Esophagus (tissue), 2 donors: ENCODE results near the gene VPS9D1. TPM values are rescaled to one million over a fixed set of nuclear protein-coding genes. Genes with fewer than 3 reads are reported as not detected.

ENCODE experiments used
- H3K27ac ChIP-seq, 2 donors: one replicate each; pipeline ENCODE4 v1.5.1; 2013; ENCODE audit warnings: low read depth in 2 of 2, mild to moderate bottlenecking in 2 of 2, inconsistent platforms in 1 of 2, low read length in 1 of 2, moderate library complexity in 1 of 2
- H3K27me3 ChIP-seq, 2 donors: one replicate each; pipeline ENCODE4 v1.6.1; 2013; ENCODE audit warnings: low read length in 2 of 2, control low read depth in 1 of 2, mild to moderate bottlenecking in 1 of 2; ENCODE audit not compliant: insufficient read depth in 2 of 2, control insufficient read depth in 1 of 2
- H3K36me3 ChIP-seq, 2 donors: one replicate each; pipeline ENCODE4 v1.6.1; 2013; ENCODE audit warnings: low read length in 1 of 2; ENCODE audit not compliant: control insufficient read depth in 2 of 2, insufficient read depth in 2 of 2
- H3K4me1 ChIP-seq, 2 donors: one replicate each; pipeline ENCODE4 v1.6.1; 2013; ENCODE audit warnings: low read length in 1 of 2; ENCODE audit not compliant: control insufficient read depth in 2 of 2, insufficient read depth in 2 of 2
- H3K4me3 ChIP-seq, 2 donors: one replicate each; pipeline ENCODE4 v1.5.1; 2013; ENCODE audit warnings: low read length in 2 of 2, mild to moderate bottlenecking in 2 of 2, low read depth in 1 of 2, moderate library complexity in 1 of 2
- H3K9me3 ChIP-seq, 2 donors: one replicate each; pipeline ENCODE4 v1.6.1; 2013; ENCODE audit warnings: mild to moderate bottlenecking in 2 of 2, low read depth in 1 of 2, low read length in 1 of 2, moderate library complexity in 1 of 2; ENCODE audit not compliant: control insufficient read depth in 2 of 2, insufficient read depth in 1 of 2
- WGBS, 2 donors: extraction: QIAGEN DNeasy Blood & Tissue Kit; methylation state at CpG; one replicate each; pipeline ENCODE4 v1.1.7; 2013; 5-methylcytosine and 5-hydroxymethylcytosine counted together
- polyA plus RNA-seq, 2 donors: library from polyadenylated mRNA; stranded (reverse); fragments of 200-250 nt; gene quantifications; one replicate each; pipeline ENCODE4 v1.2.3, GENCODE V29; 2013
- donor health status: healthy with polysubstance abuse.
- donor health status: Bipolar disorder and iron deficiency.

Gene VPS9D1
- polyA plus RNA-seq, 2 donors = 26.4 to 37.5 TPM

GRCh38 chr16:89658221-89658879 lies 62.3 kb downstream of the VPS9D1 start:
- Histone ChIP-seq H3K9me3 (no peaks in the 10 kb centered on the region), H3K27ac (peak overlapping the region; percentile 89 to 93), H3K36me3 (peaks cover 0 to 2% of the 10 kb centered on the region in 2 donors), H3K4me1 (peaks cover 5 to 6% of the 10 kb centered on the region in 2 donors), H3K4me3 (peak overlapping the region; percentile 81 to 96), H3K27me3 (no peaks in the 10 kb centered on the region)
- WGBS, 2 donors = 14 to 15% methylated on average over 27 of the region's 27 CpGs

DNA sequence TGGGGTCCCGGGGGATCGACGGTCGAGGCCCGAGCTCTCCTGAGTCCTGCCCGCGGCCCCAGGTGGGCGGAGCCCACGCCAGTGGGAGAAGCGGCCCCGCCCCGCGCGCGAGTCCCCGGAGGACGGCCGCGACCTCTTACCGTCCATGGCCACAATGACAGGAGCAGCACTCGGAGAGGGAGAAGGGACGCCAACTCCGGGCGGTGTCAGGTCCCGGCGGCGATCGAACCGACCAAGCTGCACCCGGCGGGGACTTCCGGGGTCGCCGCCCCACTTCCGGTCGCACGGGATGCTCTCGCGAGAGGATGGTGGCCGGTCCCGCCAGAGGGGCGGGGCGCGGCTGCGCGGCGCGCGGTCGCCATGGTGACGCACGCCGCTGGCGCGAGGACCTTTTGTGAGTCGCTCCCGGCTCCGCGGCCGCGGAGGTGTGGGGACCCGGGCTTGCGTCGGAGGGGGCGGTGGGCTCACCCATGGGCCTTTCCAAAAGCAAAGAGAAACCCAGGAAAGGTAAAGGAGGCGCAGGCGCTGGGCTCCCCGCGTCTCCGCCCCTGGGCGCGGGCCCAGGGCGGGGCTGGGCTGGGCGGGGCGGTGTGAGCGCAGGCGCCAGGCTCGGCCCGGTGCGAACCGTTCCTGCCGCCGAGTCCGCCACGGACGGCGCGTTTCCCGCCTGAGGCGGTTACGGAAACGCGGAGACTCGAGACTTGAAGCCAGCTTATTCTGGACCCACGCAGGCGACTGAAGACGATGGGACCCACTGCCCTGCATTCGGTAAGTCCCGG lies 63.1 kb downstream of the VPS9D1 start, which contains the start of the genes CHMP1A and SPATA33:
Gene CHMP1A, minus strand, starts transcription at position 267 of the 779 bp plus-strand sequence. Its CDS starts 120 bp downstream, at position 147.
Gene SPATA33, plus strand, starts transcription at position 395 of the 779 bp plus-strand sequence. Its CDS starts 76 bp downstream, at position 471.
- no peaks in the 10 kb centered on the region for H3K9me3 ChIP-seq
- peak within 1 kb of the TSS; percentile 81 to 96 for H3K4me3 ChIP-seq
- H3K27ac ChIP-seq = peak within 1 kb of the TSS; percentile 89 to 93
- H3K27me3 ChIP-seq = no peaks in the 10 kb centered on the region
- peaks cover 5 to 6% of the 10 kb centered on the region in 2 donors for H3K4me1 ChIP-seq
- H3K36me3 ChIP-seq = peaks cover 0 to 2% of the 10 kb centered on the region in 2 donors
- 0% methylated on average over 83 to 99 of the region's 99 CpGs for WGBS, 2 donors

Other genes starting within 250 kb of the VPS9D1 start
- gene ANKRD11, start 230.3 kb downstream of the VPS9D1 start, polyA plus RNA-seq = 10 to 100 TPM; 37.1 to 73.5 TPM
- 10 to 100 TPM; 41.9 to 89.3 TPM for gene SPG7, start 212.5 kb downstream of the VPS9D1 start, polyA plus RNA-seq
- gene RPL13, start 160.2 kb downstream of the VPS9D1 start, polyA plus RNA-seq = 1,000 to 10,000 TPM; 4,316 to 5,851 TPM
- gene CPNE7, start 145.1 kb downstream of the VPS9D1 start, polyA plus RNA-seq = 1 to 10 TPM; 1.5 to 4.5 TPM
- gene DPEP1, start 107.3 kb downstream of the VPS9D1 start, polyA plus RNA-seq = under 1 TPM in 1 of 2 donors, not detected in 1; 0.05 TPM
- gene CHMP1A, start 63.2 kb downstream of the VPS9D1 start, polyA plus RNA-seq = 10 to 100 TPM; 58.8 to 71.9 TPM
- gene SPATA33, start 63.1 kb downstream of the VPS9D1 start, polyA plus RNA-seq = 1 to 10 TPM; 3.5 to 5.4 TPM
- gene CDK10, start 34.2 kb downstream of the VPS9D1 start, polyA plus RNA-seq = 10 to 100 TPM; 49.2 to 88.8 TPM
- gene SPATA2L, start 19.2 kb downstream of the VPS9D1 start, polyA plus RNA-seq = 1 to 10 TPM; 4.8 to 6.5 TPM
- gene ZNF276, start 639 bp upstream of the VPS9D1 start, polyA plus RNA-seq = 10 to 100 TPM; 23.2 to 42.3 TPM
- 10 to 100 TPM in 1 of 2 donors, 1 to 10 TPM in 1; 9.9 to 18.6 TPM for gene FANCA, start 95.7 kb upstream of the VPS9D1 start, polyA plus RNA-seq
- 1 to 10 TPM; 3.6 to 6.4 TPM for gene SPIRE2, start 107.6 kb upstream of the VPS9D1 start, polyA plus RNA-seq
- gene TCF25, start 152.7 kb upstream of the VPS9D1 start, polyA plus RNA-seq = 10 to 100 TPM; 76.3 to 83.2 TPM
- 1 to 10 TPM; 1.3 to 3.3 TPM for gene MC1R, start 198.0 kb upstream of the VPS9D1 start, polyA plus RNA-seq
- 1 to 10 TPM in 1 of 2 donors, under 1 TPM in 1; 0.16 to 1.5 TPM for gene TUBB3, start 202.4 kb upstream of the VPS9D1 start, polyA plus RNA-seq
- gene DEF8, start 227.9 kb upstream of the VPS9D1 start, polyA plus RNA-seq = 10 to 100 TPM; 47.0 to 47.2 TPM